Measurements from ENCODE around the gene CNTNAP5. TPM values are rescaled to one million over a fixed set of nuclear protein-coding genes. Genes with fewer than 3 reads are reported as not detected.

CNTNAP5 gene
- total RNA-seq, 1 donor from 2014 or later: 5.0 TPM

- no peaks in the 10 kb centered on the region for H3K27me3 Mint-ChIP-seq
- H3K4me3 Mint-ChIP-seq: no peak overlapping the region
- H3K27ac Mint-ChIP-seq: no peak overlapping the region
- peaks cover 9% of the 10 kb centered on the region for H3K9me3 Mint-ChIP-seq
- DNase-seq (ENCODE audit: extremely low spot score, unreplicated experiment): no peak
- no peak for TF ChIP-seq CTCF (conservative IDR thresholded peaks at IDR 0.05)
- H3K36me3 Mint-ChIP-seq: no peaks in the 10 kb centered on the region
- H3K4me1 Mint-ChIP-seq (ENCODE audit: unreplicated experiment): peaks cover 5% of the 10 kb centered on the region
These were observed 310.0 kb downstream of the CNTNAP5 start for GRCh38 chr2:124335058-124335457.

DNA sequence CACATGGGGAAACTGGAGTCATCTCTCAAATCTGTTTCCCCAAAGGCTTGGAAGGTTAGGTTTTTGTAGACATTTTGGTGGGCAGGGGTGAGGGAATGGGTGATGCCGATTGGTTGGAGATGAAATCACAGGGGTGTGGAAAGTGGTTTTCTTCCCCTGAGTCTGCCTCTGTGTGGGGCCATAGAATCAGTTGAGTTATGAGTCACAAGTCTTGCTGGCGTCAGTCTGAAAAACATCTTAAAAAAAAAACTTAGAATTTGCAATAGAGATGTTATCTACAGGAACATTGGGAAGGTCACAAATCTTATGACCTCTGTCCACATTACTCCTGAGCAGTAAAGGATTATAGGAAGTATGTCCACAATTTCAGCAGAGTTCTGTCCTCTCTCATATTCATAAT is 314.6 kb downstream of the CNTNAP5 start:
- TF ChIP-seq CTCF (conservative IDR thresholded peaks at IDR 0.05): no peak
- H3K27me3 Mint-ChIP-seq: no peaks in the 10 kb centered on the region
- H3K4me1 Mint-ChIP-seq (ENCODE audit: unreplicated experiment): peaks cover 13% of the 10 kb centered on the region
- no peak overlapping the region for H3K4me3 Mint-ChIP-seq
- no peak overlapping the region for H3K27ac Mint-ChIP-seq
- DNase-seq (ENCODE audit: extremely low spot score, unreplicated experiment): no peak
- H3K36me3 Mint-ChIP-seq: no peaks in the 10 kb centered on the region
- H3K9me3 Mint-ChIP-seq: peaks cover 9% of the 10 kb centered on the region

DNA sequence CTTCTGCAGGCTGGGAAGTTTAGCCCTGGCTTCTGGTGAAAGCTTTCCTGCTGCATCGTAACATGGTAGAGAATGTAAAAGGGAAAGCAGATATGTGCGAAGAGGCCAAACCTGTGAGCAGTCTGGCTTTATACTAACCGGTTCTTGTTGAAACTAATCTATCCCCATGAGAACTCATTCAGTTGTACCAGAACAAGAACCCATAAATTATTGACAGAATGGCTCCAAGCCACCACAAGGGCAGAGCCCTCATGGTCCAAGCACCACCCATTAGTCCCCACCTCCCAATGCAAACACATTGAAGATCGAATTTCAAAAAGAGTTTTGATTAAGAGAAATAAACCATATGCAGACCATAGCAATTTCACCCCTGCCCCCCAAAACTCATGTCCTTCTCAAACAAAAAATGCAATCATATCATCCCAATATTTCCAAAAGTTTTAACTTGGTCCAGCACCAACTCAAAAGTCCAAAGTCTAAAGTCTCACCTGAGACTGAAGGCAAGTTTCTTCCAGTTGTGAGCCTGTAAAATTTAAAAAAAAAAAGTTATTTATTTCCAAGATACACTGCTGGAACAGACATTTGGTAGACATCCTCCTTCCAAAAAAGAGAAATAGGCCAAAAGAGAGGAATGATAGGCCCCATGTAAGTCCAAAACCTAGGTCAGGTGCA is 318.9 kb downstream of the CNTNAP5 start:
- H3K27me3 Mint-ChIP-seq: no peaks in the 10 kb centered on the region
- H3K4me1 Mint-ChIP-seq (ENCODE audit: unreplicated experiment): peaks cover 13% of the 10 kb centered on the region
- no peaks in the 10 kb centered on the region for H3K36me3 Mint-ChIP-seq
- no peak overlapping the region for H3K27ac Mint-ChIP-seq
- no peak for DNase-seq (ENCODE audit: extremely low spot score, unreplicated experiment)
- H3K9me3 Mint-ChIP-seq: peaks cover 15% of the 10 kb centered on the region
- TF ChIP-seq CTCF (conservative IDR thresholded peaks at IDR 0.05): no peak
- H3K4me3 Mint-ChIP-seq: no peak overlapping the region

GRCh38 chr2:124347209-124347608 is 322.1 kb downstream of the CNTNAP5 start:
- TF ChIP-seq CTCF (conservative IDR thresholded peaks at IDR 0.05): no peak
- no peak overlapping the region for H3K27ac Mint-ChIP-seq
- H3K4me1 Mint-ChIP-seq (ENCODE audit: unreplicated experiment): peaks cover 7% of the 10 kb centered on the region
- H3K27me3 Mint-ChIP-seq: no peaks in the 10 kb centered on the region
- no peak for DNase-seq (ENCODE audit: extremely low spot score, unreplicated experiment)
- H3K36me3 Mint-ChIP-seq: no peaks in the 10 kb centered on the region
- H3K4me3 Mint-ChIP-seq: no peak overlapping the region
- peaks cover 6% of the 10 kb centered on the region for H3K9me3 Mint-ChIP-seq

- Mint-ChIP-seq H3K27me3 (no peaks in the 10 kb centered on the region), H3K9me3 (no peaks in the 10 kb centered on the region), H3K36me3 (no peaks in the 10 kb centered on the region), H3K4me1 (ENCODE audit: unreplicated experiment) (no peaks in the 10 kb centered on the region), H3K4me3 (no peak overlapping the region), H3K27ac (no peak overlapping the region)
- TF ChIP-seq CTCF (conservative IDR thresholded peaks at IDR 0.05): no peak
- no peak for DNase-seq (ENCODE audit: extremely low spot score, unreplicated experiment)
These were observed 328.6 kb downstream of the CNTNAP5 start for GRCh38 chr2:124353656-124354055.

Measured in type B pancreatic cell (in vitro differentiated cells).